GM19468 (cell line): ENCODE results near the gene OSR1.
"Not testable (repeated sequence)": the region's sequence is repeated elsewhere in the genome, so short reads cannot be mapped to it uniquely, and the experiment has no call there.

Source experiments
- ATAC-seq: cut with Tn5 transposase; IDR thresholded peaks from one replicate; pipeline ENCODE4 v1.9.1; 2021; ENCODE audit warnings: mild to moderate bottlenecking, moderate library complexity, moderate number of reproducible peaks; ENCODE audit not compliant: unreplicated experiment; ENCODE audit errors: extremely low read depth

The OSR1 gene

DNA sequence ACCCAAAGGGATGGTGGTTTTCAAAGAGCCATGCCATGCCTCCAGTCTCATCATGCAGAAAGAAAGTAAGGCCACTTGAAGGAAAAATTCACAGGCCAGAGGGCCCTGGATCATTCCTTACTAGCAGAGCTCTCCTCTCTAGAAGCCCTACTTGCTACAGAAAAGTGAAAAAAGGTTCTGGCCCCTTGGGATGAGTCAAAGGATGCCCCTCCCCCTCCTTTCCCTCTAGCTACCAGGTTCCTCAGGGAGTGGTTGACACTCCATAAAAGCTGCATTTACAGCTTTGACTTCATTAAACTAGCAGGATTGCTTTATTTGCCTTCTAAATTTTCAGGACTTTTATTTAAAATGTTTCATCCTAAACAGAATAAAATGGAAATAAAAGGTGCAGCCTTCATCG lies 21.2 kb downstream of the OSR1 start:
- ATAC-seq: no peak

DNA sequence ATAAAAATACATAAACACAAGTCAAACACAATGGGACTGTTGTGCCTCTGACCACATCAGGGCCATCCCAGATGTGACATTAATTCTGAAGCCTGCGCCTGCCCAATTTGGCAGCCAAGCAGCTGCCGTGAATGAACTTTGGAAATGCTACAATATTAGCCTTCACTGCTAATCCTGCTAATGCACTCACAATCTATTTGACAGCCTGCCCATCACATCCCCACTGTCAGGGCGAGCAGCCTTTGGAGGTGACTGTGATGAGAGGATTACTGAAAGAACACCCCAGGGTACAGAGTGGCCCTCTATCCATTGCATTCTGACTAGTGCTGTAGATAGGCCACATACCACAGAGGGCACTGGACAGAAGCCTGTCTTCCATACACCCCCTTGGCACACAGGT lies 21.6 kb downstream of the OSR1 start:
- no peak for ATAC-seq

DNA sequence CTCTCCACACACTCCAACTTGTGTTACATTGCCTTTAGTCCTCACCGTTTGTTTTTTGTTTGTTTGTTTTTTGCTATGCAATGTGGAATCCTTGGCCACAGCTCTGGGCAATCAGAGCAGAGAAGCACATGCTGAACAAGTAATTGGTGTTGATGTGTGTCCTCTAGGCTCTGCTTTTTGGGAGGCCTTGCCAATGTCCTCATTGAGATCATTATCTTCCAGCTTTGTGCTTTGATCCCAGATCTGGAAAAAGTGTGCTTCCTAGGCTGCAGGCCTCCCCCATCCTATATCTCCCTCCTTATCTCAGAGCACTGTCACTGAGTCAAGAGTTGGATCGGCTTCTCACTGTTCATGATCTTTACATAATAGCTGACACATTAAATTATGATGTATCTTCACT lies 25.9 kb downstream of the OSR1 start:
- ATAC-seq: no peak

DNA sequence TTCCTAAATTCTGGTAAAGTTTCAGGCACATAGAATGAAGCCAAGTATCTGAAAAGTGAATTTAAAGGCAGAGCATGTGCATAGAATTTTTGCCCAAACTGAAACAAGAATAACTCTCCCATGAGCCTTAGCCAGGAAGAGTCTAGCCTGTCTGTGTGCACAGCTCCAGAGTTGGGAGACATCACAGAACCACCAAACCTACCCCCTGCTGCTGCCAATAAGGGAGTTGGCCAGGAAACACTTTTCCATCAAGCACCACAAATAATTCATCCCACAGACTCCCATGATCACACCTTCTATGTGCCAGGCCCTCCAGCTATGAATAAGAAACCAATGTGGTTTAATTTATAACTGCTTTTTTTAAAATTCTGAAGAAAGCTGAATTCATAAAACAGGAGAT lies 27.0 kb downstream of the OSR1 start:
- no peak for ATAC-seq

DNA sequence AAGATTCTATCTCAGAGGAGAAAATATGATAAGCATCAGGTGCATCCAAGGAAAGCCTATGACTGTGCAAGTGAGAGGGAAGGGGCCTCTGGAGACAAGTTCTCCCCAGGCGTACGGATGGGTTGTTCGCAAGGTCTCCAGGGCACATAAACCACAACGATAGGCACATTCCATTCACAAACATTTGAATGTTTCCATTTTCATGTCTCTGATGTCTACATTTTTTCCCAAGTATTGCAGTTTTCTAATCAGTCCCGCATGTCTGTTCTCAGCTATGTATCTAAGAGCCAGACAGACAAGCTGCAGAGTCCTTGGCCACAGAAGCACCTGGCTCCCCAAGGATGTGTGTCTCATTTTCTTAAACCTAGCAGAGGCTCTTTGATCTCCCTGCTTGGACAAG lies 28.0 kb downstream of the OSR1 start:
- no peak for ATAC-seq

DNA sequence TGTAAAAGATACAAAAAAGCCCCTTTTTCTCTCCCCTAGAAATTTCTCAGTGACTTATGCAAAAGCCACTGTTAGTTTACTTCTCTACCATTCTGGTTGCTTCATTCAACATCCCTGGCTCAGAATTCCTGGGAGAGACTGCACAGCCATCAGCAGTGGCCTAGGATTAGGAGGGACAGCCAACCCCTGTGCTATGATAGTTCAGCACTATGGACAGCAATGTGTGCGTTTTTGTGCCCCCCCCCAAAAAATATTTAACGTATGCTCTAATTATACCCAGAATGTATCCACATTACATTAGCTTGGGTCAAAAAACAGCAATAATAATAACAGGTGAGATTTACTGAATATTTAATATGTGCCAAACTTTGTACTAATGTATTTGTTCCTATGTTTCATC lies 29.0 kb downstream of the OSR1 start:
- no peak for ATAC-seq

DNA sequence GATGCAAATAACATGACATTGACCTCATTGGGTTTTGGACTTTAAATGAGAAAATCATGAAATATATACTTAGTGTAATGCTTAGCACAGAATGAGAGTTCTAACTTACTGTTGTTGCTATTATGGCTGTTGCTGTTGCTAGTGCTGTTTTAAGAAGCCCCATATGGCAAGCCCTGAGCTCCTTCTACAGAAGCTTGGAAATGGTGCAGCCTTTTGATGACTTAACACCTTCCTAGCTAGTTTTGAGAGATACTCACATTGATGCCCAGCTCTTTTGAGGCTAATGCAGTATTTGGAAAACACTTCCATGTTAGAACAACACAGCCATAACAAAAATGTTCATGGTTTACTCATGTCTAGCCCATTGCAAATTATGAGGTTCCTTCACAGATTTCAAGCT lies 30.9 kb downstream of the OSR1 start:
- no peak for ATAC-seq

DNA sequence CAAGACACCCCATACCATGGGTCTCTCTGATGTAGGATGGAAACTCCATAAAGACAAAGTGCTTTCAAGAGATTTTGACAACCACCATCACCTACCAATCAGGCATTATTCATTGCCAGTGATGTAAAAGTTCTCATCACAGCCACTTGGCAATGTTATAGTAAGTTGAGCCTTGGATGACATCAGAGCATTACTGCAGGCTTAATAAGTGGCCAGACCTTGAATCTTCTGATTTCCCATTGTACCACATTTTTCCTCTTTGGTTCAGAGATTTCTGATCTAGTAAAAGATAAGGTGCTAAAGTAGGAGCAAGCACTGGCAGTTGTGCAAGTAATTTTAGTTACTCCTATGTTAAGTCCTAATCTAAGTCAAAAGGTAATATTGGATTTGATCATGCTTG lies 36.5 kb downstream of the OSR1 start:
- no peak for ATAC-seq

DNA sequence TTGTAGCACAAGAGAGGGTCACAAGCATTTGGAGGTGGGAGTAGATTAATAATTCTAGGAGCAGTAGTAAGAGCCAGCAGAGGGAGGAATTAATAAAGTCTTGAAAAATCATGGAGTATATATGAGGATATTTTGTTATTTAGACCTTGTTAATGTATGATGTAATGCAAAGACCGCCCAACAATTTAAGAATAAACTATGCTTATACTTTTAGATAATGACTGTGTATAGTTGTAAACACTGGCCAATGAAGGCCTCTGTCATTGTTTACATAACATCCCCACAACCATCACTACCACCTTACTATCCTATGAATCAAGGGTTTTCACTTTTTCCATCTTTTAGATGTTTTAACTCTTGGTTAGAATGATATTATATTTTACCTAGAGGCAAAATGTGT lies 37.6 kb downstream of the OSR1 start:
- no peak for ATAC-seq

DNA sequence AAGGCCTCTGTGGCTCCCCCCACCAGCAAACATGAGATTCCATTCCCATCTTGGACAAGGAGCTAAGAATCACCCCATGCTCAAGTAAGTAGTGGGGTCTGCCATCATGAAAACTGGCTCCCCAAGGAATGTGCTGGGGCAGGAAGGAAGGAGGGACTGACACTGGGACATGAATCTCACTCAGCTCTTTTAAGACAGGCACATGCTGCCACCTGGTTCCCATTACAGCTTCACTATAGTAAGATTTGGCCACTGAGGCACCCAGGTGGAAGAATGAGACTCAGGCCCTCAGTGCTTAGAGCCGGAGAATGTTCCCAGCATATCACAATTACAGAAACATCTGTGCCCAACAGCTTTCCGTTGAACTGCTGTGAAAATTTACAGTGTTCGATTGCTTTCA lies 38.7 kb downstream of the OSR1 start:
- no peak for ATAC-seq

DNA sequence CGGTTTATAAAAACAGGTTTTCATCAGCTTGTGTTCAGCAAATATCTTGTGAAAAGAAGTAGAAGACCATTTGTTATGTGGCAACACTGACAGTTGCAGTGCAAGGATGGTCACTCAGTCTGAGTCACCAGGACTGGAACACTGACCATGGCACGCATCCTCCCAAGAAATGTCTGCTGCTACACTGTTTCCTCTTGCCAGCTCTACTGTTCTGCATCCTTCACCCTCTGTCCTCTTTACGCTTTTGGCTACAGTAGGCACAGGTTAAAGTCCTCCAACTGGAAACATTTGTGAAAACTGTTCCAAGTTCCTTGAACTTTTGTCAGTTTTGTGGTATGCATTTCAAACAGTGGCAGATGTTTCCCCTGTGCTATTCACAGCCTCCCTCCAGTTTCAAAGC lies 39.4 kb downstream of the OSR1 start:
- ATAC-seq: no peak

DNA sequence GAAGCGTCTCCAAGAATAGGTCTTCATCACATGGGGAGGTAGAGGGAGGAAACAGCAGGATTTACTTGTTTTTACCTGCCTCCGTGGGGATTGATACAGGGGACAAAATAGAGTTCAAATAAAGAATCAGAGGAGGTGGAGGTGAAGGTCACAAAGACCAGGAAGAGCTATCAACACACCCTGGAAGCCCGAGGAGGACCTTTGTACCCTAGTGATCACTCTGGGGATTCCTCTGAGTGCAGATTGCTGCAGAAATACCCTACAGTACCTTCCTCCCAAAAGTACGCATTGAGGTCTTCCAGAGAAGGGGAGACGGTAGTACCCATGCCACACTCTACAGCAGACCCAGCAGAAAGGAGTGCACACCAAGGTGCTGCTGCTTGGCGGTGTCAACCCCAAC lies 44.9 kb downstream of the OSR1 start:
- no peak for ATAC-seq

DNA sequence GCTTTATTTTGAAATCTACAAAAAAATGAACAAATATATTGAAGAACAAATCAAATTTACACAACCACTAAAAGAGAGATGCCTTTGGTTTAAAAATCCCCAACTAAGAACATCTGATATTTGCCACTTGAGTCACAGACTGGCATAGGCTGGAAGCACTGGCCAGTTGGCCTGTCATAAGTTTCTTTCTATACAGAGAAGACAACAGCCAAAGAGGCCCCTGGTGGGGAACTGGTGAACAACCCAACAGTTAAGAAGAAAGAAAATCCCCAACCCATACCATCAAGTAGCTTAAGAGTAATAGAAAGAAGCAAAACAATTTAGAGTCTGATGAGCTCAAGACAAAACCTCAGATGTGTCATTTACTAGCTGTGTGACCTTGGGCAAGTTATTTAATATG lies 45.5 kb downstream of the OSR1 start:
- ATAC-seq: no peak

DNA sequence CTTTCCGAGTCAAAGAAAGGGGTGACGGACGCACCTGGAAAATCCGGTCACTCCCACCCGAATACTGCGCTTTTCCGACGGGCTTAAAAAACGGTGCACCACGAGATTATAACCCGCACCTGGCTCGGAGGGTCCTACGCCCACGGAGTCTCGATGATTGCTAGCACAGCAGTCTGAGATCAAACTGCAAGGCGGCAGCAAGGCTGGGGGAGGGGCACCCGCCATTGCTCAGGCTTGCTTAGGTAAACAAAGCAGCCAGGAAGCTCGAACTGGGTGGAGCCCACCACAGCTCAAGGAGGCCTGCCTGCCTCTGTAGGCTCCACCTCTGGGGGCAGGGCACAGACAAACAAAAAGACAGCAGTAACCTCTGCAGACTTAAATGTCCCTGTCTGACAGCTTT lies 52.4 kb downstream of the OSR1 start:
- not testable (repeated sequence) for ATAC-seq

DNA sequence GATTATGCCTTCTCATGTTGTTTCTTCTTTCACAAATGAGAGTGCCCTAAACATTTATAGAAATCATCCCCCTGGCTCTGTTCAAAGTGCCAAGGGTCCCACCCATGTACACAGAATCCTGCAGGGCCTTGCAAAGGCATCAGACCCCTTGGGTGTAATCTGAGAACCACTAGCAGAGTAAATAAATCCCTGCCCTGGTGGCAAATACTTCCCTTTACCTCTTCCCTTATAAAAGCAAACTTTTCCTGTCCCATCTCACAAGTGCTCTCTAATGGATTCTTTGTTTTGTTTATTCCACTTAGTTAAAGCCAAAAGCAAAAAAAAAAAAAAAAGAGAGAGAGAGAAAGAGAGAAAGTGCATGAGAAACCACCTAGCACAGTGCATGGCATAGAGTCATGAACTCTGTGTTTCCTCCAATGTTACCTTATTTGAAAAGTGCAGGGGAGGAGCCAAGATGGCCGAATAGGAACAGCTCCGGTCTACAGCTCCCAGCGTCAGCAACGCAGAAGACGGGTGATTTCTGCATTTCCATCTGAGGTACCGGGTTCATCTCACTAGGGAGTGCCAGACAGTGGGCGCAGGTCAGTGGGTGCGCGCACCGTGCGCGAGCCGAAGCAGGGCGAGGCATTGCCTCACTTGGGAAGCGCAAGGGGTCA lies 52.9 kb downstream of the OSR1 start:
- ATAC-seq: not testable (repeated sequence)

DNA sequence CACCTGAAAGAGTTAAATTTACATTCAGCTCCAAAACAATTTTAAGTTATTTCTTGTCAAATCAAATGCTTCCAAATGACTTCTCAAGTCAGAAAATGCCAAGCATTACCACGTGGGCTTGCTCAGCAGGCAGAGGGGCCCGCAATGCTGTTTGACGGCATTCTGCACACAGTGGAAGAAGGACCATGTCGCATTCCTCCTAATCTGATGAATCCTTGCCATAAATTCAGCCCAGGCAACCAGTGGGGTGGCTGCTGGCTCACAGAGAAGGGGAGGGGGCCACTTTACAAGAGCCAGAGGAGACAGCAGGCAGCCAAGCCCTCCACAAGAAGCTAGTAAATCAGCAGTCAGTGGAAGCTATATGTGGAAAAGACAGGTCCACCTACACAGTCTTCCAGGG lies 56.7 kb downstream of the OSR1 start:
- no peak for ATAC-seq
